ENCODE data around the gene MIA.
"Not testable (repeated sequence)": the region's sequence is repeated elsewhere in the genome, so short reads cannot be mapped to it uniquely, and the experiment has no call there.

The MIA gene

DNA sequence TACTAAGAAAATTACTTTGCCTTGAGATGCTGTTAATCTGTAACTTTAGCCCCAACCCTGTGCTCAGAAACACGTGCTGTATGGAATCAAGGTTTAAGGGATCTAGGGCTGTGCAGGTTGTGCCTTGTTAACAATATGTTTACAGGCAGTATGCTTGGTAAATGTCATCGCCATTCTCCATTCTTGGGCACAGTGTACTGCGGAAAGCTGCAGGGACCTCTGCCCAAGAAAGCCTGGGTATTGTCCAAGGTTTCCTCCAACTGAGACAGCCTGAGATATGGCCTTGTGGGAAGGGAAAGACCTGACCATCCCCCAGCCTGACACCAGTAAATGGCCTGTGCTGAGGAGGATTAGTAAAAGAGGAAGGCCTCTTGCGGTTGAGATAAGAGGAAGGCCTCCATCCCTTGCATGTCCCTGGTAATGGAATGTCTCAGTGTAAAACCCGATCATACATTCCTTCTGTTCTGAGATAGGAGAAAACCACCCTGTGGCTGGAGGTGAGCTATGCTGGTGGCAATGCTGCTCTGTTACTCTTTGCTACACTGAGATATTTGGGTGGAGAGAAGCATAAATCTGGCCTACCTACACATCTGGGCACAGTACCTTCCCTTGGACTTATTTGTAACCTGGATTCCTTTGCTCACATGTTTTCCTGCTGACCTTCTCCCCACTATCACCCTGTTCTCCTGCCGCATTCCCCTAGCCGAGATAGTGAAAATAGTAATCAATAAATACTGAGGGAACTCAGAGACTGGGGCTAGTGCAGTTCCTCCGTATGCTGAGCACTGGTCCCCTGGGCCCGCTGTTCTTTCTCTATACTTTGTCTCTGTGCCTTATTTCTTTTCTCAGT lies 47.6 kb downstream of the MIA start:
- DNase-seq (ENCODE audit: low spot score): peak; percentile 38

DNA sequence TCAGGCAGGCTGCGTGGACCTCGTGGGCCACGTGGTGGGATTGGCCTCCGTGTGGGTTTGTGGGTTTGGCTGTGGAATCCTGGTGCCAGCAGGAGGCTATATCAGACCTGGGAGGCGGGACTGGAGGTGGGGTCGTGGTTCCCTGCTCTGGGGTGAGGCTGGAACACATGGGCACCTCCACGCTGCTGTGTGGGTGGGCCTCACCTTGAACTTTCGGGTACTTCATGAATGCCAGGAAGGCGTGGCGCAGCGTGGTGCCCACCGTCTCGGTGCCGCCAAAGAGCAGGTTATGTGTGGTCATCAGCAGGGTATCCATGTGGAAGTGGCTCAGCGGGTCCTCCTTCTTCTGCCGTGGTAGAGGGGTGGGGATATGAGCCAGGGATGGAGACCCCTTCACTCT lies 49.6 kb downstream of the MIA start:
- DNase-seq (ENCODE audit: low spot score): peak; percentile 55

DNA sequence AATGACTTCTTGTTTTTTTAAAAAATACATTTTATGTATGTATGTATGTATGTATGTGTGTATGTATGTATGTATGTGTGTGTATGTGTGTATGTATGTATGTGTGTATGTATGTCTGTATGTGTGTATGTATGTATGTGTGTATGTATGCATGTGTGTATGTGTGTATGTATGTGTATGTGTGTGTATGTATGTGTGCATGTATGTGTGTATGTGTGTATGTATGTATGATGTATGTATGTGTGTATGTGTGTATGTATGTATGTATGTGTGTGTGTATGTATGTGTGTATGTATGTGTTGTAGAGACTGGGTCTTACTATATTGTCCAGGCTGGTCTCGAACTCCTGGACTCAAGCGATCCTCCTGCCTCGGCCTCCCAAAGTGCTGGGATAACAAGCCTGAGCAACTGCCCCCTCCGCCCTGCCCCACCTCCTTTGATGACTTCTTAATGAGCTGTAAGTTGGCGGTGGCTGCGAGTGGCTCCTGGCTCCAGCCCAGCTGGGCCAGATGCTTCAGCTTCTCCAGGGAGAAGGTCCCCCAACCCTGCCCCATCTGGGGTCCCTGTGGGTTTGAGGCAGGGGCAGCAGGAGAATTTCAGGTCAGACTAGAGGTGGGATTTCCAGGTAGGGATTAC lies 50.3 kb downstream of the MIA start:
- not testable (repeated sequence) for DNase-seq (ENCODE audit: low spot score)

DNA sequence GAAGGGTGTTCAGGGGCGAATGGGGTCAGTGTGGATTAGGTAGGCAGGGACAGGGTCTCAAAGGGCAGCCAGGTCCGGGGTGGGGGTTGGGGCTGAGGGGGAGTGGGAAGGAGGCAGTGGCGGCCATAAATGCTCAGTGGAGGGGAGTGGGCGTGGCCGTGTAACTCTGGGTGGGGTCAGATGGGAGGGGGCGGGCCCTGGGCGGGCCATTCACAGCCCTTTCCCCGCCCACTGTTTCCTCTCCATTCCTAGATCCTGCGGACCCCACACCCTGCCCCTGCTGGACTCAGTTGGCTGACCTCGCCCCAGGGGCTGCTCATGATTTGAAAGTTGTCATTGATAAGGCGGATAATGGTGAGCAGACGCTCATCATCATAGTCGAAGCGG lies 51.0 kb downstream of the MIA start:
- DNase-seq (ENCODE audit: low spot score): not testable (repeated sequence)

DNA sequence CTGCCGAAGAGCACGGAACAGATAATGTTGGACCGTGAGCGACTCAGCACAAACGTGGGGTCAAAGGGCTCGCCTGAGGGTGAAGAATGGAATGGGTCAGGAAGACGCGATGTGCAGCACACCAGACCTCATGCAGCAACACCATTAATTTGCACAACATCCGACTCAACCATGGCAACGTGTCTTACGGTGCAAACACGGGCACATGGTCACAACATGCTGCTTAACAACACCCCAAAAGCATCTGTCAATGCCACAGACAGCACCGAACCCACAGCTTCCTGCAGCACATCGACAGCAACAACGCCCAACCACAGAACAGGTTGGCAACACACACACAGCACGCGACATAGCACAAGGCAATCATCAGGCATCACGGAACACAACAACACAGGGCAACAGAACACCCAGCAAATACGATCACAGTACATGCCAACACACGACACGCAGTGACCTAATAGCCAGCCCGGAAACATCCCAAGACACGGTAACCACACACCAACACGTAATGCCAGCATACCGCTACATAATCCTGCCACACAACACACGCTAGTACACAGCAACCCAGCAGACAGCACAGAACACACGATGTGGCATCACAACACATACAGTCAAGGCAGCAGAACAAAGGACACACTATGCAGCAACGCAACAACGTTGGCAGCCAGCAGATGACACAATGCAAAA lies 51.5 kb downstream of the MIA start:
- DNase-seq (ENCODE audit: low spot score): peak; percentile 31

Measured in left forelimb (tissue), 1 donor.